ENCODE results near the gene DHX40.
"Not testable (repeated sequence)": the region's sequence is repeated elsewhere in the genome, so short reads cannot be mapped to it uniquely, and the experiment has no call there.

Gene DHX40

DNA sequence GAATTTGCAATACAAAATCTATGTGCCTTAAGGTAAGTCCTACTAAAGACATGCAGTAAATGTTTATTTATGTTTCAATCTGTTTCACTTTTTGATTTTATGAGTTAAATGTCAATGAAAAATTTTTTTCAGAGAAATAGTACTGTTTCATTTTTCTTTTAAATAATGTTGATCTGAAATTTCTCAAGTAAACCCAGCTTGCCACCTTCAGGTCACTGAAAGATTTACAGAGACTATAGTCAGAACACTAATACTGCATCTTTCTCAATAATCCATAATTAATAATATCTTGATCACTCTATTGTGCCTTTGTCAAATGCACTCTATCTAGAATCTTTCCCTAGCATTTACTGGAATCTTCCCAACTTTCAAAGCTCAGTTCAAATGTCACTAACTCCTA is 6.5 kb upstream of the DHX40 start:
- no peak for DNase-seq

DNA sequence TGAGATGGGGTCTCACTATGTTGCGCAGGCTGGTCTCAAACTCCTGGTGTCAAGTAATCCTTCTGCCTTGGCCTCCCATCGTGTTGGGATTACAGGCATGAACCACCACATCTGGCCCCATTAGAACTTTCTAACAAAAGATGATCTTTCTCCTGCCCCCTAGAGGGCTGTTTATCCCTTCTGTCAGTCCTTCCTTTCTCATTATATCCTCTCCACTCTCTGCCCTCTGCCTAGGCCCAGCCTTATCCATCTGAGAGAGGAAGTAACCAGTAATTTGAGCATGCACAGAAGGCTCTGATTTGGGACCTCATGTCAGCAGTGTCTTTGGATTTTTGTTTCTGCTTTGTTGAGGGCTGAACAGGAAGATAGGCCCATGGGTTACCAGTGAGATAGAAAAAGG is 4.4 kb upstream of the DHX40 start:
- DNase-seq = no peak

DNA sequence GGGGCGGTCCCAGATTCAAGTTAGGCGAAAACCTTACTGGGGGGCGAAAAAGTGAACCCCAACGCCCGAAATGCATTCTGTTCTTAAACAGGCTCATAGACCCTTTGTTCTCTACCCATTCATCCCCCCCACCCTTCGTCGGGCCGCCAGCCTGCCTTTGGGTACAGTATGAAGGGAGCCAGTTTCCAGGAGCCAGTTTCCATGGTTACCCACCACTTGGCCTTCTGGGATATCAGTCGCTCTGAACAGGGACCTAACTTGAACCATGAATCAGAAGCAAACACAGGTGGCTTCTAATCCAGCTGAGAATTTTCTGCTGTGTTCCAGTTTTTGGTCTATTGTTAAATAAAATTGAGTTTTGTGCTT is 532 bp downstream of the DHX40 start:
- peak in 10 of 14 donors; percentile 21 to 78 (median 54) for DNase-seq

DNA sequence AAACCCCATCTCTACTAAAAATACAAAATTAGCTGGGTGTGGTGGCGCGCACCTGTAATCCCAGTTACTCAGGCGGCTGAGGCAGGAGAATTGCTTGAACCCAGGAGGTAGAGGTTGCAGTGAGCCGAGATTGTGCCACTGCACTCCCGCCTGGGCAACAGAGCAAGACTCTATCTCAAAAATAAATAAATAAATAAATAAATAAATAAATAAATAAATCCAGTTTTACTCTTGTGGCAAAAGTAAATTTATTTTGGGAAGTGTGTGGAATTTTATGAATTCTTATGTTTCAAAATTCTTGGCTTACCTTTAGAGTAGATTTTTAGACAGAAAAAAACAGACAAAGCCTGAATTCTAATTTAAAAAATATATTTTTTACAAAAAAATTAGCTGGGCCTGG is 3.7 kb downstream of the DHX40 start:
- not testable (repeated sequence) for DNase-seq

DNA sequence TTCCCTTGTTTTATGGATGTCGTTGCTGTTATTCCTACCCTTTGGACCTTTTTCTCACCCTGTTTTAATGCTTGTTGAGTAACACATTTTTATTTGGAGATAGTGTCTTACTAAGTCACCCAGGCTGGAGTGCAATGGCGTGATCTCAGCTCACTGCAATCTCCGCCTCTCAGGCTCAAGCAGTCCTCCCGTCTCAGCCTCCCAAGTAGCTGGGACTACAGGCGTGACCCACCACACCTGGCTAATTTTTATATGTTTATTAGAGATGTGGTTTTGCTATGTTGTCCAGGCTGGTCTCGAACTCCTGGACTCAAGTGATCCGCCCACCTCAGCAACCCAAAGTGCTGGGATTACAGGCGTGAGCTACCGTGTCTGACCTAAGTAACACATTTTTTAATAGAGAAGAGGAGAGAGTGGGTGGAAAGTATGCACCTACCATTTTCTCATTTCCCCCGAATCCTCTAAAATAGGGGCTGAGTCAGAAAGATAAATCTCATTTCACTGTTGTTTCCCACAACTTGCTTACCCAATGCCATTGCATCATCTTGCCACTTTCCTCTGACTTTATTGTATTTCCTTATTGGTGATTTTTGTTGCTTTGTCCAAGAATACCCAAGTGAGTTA is 7.0 kb downstream of the DHX40 start:
- DNase-seq = no peak

DNA sequence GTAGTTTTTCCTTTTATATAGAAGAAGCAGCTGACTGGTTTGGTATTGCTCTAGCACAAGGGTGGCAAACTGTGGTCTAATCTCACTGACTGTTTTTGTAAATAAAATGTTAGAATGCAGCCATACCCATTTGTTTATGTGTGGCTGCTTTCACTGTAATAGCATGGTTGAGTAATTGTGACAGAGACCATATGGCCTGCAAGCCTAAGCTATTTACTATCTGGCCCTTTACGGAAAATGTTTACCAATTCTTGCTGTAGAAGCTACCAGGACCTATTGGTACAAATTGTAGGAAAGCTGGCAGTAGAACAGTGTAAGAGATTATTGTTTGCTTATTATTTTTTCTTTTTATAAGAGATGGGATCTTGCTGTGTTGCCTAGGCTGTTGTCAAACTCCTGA is 18.8 kb downstream of the DHX40 start:
- not testable (repeated sequence) for DNase-seq

DNA sequence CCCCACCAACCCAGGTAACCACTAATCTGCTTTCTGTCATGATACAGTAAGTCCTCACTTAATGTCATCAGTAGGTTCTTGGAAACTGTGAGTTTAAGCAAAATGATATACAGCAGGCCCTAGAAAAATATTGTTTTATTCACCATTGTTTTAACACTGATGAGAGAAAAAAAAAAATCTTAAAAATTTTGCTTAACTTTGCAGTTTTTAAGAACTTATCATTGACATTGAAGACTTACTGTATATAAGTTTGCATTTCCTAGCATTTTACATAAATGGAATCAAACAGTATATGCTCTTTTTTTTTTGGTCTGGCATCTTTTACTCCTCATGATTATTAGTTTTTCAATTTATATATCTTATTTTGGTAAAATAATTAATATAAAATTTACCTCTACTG is 34.8 kb downstream of the DHX40 start:
- no peak for DNase-seq

DNA sequence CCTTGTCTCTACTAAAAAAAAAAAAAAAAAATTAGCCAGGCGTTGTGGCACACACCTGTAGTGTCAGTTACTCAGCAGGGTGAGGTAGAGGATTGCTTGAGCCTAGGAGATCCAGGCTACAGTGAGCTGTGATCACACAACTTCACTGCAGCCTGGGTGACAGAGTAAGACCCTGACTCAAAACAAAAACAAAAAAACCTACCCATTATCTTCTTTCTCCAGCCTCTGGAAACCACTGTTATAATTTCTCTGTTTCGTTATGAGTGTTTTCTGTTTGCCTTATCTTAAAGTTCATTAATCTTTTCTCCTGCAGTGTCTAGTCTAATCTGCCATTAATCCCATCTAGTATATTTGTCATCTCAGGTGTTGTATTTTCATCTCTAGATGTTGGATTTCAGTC is 35.7 kb downstream of the DHX40 start:
- DNase-seq = no peak

DNA sequence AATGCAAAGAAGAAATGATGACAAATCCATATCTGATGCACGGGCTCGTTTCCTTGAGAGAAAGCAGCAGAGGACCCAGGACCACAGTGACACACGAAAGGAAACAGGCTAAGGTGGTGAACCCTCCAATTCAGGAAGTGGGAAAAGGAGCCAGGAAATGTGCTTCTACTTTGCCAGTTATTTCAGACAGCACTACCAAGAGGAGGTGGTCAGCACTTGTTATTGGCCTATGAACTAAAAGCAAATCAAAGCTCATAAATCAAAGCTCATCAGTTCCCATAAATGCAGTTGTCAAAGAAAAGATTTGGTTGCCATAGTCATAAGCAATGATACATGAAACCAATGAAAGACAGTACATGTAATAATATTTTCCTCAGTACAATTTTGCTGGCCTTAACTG is 41.7 kb downstream of the DHX40 start:
- DNase-seq = no peak

DNA sequence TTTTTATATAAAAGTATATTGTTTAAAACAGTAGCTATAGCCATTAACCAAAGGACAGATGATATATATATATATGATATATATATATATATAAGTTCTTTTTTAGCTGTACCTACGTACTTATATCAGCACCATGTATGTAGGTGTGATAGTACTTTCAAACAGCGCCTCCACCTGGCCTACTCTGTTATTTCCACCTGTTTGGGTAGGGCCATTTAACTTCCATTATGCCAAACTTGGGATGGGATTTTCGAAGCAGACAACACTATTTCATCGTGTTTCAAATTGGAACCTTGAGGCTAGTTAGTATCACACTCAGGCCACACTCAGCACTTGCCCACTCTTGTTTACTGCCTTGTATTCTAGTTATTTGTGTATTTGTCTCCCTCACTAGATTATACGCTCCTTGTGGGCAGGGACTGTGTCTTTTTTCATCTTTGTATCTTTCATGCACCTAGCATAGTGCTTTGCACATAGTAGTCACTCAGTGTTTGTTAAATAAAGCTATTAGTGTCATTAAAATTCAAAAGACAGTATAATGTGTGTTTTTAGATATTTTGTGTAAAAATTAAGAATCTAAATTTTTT is 42.5 kb downstream of the DHX40 start:
- DNase-seq = no peak

DNA sequence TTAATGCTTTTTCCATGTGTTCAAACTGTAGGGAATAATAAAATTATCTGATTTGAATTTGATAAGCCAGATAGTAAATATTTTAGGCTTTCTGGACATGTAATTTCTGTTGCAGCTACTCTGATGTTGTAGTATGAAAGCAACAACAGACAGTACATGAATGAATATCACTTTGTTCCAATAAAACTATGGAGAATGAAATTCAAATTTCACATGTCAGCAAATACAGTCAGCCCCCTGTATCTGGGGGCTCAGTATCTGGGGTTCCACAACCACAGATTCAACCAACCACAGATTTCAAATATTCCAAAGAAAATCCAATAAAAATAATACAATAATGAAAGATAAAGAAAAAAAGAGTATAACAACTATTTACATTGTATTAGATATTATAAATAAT is 46.1 kb downstream of the DHX40 start:
- DNase-seq = no peak

DNA sequence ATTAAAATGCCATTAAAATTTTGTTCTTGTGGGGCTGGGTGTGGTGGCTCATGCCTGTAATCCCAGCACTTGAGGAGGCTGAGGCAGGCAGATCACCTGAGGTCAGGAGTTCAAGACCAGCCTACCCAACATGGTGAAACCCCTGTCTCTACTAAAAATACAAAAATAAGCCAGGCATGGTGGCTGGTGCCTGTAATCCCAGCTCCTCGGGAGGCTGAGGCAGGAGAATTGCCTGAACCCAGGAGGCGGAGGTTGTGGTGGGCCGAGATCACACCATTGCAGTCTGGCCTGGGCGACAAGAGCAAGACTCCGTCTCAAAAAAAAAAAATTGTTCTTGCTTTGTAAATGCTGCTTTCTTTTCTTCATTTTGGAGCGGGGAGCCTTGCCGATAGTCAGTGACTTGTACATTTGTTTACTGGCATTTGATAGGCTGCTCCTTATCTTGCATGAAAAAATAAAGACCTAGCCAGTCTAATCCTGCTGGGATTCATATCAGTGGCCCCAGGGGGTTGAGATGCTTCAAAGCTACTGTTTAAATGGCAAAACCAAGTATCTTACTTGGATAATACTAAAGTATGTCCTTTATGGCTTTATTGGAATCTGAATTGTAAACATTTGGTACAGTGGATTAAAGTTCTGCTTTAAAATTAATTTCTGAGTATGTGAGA is 51.0 kb downstream of the DHX40 start:
- no peak for DNase-seq

DNA sequence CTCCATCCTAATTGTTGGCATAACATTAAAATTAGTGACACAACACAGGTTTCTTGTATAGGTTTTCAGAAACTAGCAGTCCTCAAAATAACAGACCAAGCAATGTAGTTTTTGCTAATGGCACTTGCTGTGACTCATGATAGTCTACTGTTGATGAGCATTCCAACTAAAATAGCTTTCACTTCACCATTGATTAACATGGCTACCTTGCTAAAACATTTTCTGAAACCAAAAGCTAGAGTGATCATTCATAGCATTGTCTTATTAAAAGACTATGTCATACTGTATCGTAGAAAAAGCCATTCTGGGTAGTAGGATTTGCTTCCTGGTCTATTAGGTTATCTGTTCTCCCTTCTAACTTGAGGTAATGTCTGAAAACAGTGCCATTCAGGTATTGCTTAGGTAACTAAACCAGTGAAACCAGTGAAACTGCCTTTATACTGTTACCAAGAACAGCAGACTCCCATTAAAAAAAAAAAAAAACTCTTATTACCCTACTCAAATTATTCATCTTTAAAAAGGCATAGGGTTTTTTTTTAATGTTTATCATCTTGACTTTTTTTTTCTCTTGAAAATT is 51.8 kb downstream of the DHX40 start:
- DNase-seq = no peak

DNA sequence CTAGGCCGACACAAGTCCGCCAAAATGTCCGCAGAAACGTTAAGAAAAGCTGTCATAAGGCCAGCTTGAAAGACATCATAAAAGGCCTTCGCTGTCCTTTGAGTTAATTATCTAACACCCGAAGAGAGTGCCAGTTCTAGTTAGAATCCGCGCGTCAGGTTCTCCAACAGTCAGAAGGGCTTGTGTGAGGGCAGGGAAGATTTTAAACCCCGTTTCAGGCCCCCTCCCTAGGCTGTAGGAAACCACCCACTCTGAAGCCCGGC is 53.6 kb downstream of the DHX40 start:
- DNase-seq = no peak

DNA sequence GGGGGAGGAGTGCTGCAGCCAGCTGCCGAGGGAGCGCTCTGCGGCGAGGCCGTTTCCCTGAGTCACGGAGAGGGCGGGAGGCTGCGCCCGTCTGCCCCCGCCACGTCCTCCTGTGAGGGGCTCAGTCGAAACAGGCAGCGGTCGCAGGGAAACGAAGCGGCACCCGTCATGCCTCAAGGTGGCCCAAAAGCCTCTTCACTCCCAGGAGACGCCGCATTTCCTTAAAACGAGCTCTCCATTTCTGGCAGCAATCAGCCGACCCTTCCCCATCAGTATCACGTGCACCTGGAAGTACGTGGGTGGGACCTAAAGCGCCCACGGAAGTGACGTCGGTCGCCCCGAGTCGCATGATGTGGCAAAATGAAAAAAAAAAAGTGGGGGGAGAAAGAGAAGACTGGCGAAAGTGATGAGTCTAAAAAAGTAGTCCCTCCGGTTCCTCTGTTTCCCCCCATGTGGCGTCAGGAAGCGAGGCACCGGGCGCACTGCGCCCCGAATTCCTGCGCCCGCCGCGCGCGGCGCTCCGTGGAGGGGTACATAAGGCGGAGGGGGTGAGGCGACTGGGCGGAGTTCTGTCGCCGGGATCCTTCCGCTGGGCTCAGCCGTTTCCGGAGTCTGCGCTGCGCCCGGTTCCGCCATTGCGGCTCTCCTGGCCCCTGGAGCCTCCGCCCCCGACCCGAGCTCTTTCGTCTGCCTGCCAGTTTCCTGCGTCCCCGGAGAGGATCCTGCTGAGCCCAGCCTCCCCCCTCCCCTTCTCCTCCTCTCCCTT is 54.1 kb downstream of the DHX40 start, which contains the start of gene CLTC:
TSS of gene CLTC (plus strand) at position 598 of the 766 bp plus-strand sequence. CDS start 237 bp downstream, outside the sequence.
- DNase-seq = peak; percentile 91 to 99 (median 97)

DNA sequence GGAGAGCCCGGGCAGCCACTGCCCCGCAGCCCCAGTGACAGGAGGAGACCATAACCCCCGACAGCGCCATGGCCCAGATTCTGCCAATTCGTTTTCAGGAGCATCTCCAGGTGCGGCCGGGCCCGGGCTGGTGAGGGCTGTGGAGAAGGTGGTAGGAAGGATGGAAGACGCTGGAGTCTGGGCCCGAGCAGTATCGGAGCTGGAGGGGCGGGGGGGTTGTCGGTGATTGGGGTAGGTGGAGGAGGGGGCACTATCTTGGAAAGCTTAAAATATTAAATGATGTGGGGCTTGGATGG is 54.6 kb downstream of the DHX40 start:
- DNase-seq = peak in 2 of 14 donors; percentile 48 to 64

DNA sequence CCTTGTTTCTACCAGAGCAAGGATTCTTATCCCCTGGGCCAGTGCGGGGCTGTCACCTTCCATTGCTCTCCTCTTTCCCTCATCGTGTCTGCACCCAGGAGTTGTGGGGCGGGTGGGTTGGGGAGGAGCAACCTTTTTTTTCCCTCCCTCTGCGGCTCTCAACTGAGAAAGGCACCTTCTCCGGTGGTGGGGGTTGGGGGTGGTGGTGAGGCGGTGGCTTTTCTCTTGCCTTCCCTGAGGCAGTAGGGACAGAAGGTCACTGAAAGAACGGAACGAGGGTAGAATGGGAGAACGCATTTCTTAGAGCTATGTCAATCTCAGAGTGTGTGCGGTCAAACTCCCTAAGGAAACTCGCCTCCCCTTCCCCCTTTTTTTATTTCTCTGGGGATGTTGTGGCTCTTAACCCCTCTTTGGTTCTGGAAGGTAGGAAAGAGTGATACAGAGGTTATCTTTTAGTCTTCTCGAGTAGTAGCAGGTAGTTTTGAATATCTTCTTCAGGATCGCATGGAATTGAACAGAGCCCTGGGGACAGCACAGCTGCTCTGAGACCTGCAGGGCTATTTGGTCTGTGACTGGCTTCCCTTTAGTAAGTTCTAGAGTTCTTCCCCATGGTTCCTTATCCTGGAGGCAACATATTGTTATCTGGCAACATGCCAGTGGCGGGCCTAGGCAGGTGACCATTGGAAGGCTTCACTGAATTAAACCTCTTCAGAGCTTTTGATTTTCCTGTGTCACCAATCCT is 55.3 kb downstream of the DHX40 start:
- peak in 10 of 14 donors; percentile 11 to 46 (median 22) for DNase-seq

DNA sequence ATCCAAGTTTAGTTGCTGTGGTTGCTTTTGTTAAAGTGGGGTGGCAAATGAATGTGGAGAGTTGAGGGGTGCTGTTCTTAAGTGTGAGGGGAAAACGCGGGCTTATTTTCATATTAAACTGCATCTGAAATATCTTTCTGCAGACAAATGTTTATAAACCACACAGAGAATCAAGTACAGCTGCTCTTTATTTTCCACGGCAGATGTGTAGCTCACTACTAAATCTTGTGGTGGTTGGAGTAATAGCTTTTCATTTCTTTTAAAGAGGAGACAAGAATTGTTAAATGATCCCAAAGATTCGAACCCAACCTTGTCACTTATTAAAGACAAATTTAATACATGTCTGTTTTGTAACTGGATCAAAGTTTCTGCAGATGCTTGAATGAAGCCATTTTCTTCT is 56.4 kb downstream of the DHX40 start:
- no peak for DNase-seq

DNA sequence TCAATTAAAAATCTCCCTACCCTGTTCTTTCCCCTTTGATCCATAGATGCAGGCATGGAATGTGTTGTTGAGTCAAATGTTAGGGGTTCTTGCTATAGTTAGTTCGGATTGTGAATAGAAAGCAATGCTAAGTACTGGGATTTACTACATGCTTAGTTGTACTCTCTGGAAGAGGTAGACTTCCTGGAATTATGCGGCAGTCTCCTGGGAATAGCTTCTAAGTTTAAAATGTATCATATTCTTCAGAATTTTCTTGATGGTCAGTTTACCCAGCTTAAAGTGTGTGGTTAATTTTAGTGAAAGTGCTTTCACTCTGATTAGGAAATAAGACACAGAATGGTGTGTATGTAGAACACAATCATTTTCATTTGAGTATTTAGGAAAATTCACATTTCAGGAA is 57.7 kb downstream of the DHX40 start:
- DNase-seq = no peak

DNA sequence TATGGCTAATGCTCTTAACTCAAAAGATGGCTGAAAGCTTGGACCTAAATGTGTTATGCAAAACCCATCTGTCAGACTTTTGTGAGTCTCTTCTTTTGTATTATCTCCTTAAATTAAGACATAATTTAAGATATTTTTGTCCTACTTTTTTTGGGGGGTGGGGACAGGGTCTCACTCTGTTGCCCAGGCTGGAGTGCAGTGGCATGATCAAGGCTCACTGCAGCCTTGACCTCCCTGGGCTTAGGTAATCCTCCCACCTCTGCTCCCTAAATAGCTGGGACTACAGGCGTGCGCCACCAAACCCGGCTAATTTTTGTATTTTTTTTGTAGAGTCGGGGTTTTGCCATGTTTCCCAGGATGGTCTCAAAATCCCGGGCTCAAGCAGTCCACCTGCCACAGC is 61.3 kb downstream of the DHX40 start:
- DNase-seq = no peak

DNA sequence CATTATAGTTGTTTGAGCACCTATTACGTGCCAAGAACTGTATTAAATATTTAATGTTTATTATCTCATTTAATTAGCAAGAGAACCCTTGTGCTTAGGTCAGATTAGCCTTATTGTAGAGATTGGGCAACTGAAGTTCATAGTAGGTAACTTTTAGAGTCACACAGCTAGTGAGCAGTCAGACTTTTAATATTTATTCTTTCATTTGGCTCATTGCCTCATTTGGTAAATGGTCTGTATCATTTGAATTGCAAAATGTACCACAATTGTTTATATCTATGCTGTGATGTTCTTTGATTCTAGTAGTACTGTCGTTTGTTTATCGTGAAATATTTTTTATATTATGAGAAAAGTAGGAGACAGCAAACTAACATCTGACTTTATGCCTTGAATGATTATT is 61.9 kb downstream of the DHX40 start:
- no peak for DNase-seq

DNA sequence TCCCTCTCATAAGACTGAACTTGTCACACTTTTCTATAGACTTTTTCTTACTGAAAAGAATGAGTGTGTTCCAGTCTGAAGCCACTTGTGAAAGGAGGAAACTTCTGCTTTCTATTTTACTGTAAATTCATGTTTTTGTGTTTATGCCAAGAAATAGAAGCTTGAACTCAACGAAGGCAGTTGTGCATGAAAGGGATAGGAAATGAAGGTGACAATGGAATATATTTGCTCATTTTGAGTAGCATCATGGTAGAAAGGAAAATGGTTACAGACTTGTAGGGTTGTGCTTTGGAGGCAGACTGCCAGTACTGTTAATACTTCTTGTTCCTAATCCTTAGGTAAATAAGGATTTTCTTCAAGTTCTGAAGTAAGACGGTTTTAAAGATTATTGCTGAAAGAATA is 62.4 kb downstream of the DHX40 start:
- DNase-seq = no peak

DNA sequence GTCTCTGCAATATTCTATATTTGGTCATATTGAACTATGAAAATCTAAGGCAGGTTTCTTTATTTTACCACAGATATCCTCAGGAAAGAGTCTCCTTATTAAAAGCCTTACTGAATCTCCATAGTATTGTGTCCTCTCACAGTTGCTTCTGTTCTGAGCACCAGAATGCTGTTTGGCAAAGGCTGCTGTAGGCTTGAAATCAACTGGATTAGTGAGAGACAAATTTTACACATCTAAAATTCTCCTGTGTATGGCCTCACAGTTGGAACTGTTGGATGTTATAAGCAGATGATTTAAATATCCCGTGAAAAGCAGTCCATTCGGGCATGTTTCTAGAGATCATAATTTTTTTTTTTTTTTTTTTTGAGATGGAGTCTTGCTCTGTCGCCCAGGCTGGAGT is 63.8 kb downstream of the DHX40 start:
- DNase-seq = no peak
